Stimulated activated CD8-positive, alpha-beta memory T cell treated with anti-CD3 and anti-CD28 coated beads, Interleukin-4, amount 100 ng/mL, for 1 hour (primary cell): ENCODE measurements around the gene LRRC47.

Source experiments
- DNase-seq, 2 donors: peaks; one replicate each; pipeline ENCODE4 v3.0.0-alpha.2; 2020; ENCODE audit warnings: low read depth in 2 of 2, low spot score in 1 of 2

LRRC47 gene

DNA sequence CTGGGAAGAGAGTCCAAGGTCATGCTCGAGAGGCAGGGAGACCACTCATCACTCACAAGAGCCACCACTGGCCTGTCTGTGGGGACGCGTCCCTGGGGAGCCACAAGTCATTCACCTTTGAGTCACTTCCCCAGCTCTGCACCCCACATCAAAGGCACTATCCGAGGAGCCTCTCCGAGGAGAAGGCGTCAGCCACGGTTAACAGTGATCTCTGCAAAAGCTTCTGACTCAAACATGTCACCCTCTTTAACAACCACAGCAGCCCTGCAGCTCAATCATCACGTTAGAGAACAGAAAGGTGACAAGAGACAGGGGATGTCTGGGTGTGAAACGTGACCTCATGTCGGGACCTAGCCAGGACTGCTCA is 9.0 kb downstream of the LRRC47 start:
- no peak for DNase-seq

DNA sequence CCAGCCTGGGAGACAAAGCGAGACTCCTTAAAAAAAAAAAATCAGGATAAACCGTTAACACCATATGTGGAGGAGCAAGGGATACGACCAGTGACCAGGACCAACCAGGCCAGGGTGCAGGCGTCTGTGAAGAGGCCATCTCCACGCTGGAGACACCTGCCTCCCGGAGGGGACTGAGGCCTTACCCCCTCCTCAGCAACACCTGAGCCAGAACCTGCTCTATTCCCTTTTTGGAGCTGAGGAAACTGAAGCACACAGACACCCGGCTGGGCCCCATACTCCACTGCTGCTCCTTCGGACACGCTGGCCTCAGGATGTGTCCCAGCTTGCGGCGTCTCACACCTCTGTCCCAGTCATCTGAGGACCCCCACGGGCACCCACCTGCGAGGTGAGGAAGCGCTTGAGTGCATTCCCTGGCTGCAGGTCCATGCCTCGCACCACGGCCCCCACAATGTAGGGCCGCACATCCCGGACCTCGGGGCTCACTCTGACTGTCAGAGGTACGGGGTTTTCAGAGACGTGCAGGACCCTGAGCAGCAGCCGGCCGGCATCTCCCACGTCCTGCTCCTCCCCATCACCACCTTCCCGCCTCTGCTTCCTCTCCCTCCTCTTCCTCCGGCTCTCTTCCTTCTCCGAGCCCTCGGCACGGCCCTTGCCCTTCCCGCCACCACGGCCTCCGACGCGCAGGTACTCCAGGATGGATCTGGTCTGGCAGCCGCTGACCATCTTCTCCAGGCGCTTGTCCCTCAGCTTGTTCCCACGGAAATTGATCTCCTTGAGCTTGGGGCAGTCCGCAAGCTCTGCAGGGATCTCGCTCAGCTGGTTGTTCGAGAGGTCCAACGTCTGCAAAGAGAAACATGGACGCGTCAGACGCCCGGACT is 9.6 kb downstream of the LRRC47 start:
- no peak for DNase-seq

DNA sequence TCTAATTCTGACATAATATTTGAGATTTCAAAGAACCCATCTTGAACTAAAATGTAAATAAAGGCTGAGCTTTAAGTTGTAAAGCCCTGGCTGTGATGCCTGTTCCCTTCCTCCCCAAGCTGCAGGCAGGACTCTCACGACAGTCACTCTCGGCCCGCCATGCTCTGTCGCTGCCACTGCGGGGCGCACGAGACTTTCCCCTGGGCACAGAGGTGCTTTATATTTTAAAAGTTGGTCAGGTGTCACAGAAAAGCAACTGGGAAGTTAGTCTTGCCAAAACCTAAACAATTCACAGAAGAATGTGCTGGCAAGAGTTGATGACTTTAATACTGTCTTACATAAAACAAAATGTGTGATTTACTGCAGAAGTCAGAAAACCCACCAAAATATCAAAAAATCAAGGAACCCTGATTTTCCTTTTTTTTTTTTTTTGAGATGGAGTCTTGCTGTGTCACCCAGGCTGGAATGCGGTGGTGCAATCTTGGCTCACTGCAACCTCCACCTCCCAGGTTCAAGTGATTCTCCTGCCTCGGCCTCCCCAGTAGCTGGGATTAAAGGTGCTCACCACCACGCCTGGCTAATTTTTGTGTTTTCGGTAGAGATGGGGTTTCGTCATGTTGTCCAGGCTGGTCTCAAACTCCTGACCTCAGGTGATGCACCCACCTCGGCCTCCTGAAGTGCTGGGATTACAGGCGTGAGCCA is 10.7 kb downstream of the LRRC47 start:
- DNase-seq, result no peak

DNA sequence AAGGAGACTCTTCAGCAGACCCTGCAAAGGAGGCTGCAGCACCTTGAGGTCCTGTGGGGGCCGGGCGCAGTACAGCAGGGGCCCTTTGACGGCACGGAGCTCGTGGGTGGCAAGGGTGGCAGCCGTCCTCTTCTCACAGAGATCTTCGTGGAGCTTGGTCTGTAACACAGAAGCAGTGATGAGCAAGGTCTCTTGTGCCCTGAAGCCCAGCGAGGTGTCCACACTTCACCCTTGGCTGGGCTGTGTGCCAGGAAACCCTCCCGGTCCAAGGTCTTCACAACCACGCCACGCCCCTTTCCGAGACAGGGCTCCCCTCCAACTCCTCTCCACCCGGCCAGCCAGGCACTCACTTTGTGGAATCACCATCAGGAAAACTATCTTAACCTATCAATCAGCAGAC is 11.3 kb downstream of the LRRC47 start:
- no peak for DNase-seq

DNA sequence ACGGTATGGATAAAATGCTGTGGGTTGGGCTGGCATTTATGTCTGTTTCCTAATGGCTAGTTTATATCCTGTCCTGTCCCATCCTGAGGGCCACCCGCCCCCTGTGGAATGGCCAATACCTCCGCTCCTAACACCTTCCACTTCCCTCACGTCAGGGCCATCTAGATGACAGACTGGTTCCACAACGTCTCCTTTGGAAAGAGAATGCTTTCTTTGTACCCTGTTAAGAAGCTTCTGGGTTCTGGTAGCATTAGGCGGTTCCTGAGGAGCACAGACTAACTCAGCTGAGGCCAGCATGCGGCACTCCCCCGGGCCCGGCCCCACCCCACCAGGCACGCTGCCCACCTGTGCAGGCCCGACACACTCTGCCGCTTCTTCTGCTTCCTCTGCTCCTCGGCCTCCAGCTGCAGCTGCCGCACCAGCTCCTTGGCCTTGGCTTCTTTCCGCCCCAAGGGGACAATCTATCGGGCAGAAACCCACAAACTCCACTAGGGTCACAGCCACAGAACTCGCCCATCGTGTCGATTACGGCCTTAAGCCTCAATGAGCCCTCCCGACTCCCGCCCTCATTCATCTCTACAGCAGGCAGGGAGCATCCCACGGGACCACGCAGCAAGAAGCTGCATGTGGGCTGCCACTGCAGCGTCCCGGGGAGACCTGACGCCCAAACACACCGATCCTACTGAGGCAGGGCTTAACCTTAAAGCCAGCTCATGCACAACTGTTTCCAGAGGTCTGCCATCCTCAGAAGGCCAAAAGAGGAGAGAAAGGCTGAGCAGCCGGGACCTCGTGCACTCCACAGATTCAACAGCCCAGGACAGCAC is 12.4 kb downstream of the LRRC47 start:
- no peak for DNase-seq

DNA sequence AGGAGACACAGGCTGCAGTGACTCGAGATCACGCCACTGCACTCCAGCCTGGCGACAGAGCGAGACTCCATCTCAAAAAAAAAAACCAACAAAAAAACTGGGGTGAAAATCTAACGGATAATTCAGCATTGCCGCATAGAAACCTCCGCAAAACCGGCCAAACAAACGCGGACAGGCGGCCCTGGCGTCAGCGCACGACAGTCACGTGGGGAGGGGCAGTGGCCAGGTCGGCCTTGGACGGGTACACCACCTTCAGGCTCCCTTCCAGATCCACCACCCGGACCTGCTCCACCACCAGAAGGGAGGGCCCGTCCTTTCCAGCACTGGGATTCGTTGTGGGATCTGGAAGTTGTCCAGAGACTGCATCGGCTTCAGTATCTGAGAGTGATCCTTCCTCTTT is 15.4 kb downstream of the LRRC47 start:
- DNase-seq, result no peak

DNA sequence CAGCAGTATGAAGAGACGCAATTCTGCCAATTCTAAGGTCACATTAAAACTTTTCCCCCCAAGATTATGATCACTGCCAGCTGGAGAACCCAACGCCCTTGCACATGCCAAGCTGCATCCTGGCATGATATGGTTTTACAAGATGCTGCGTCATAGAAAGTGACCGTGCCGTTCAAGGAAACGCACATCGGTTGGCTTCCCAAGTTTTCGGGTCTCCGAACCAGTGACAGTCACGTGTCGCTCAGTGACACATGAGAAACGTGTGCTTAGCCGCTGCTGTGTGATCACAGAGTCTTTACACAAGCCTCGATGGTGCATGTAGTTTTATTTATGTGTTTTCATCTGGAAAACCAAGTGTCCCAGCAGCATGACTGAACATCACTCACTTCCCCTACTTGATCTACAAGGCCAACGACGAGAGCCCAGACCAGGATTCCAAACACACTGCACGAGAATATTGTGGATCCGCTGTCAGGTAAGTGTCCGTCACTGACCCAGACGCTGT is 16.3 kb downstream of the LRRC47 start:
- DNase-seq, result no peak

DNA sequence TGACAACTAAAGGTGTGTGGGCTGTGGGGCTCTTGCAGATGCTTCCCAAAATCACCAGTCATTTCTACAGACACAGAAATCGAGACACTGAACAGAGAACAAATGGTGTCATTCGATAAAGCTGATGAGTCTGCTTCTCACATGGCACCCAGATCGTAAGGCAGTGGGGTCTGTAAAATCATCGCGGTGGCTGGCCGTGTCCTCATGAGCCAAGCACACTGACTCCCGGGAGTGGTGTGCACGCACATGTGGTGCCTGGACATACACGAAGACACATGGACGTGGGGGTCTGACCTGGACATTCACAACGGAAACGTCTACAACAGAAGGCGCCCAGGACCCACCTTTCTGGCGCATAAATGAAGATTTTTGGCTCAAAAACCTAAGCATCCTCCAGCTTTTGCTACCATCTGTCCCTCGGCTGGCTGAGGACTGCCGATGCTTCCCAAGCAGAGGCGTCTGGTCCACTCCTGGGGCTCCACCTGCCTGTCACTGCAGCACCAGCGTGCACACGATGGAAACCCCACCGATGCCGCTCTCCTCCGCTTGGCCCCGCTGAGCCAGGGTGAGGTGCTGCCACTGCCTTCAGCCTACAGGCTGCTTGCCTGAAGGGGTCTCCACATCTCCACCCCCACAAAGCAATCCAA is 16.9 kb downstream of the LRRC47 start:
- no peak for DNase-seq

DNA sequence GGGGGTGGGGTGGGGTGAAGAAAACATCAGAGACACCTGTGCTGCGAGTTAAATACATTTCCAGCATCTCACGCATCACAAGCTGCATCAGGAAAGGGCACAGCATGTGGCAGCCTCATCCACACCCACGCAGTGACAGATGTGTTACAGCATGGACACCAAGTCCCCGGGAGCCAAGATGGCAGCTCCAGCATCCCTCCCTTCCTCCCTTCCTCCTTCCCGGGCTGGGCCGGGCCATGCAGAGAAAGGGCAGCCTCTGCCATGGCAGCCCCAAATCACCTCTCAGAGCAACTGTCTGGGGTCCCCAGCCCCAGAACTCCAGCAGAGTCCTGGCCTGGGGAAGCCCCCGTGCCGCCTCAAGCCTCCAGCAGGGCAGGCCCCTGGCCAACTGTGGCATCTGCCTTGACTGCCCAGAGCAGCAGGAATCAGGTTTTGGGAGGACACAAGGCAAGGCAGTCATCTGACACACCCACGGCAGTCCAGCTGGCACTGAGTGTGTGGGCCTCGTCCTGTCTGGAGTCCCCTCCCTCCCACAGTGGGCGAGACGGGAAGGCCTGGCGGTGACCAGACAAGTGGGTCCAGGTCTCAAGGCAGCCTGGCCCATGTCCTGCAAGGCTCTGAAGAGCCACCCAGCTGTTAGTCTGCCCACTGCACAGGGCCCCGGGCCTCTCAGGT is 17.6 kb downstream of the LRRC47 start:
- DNase-seq, result no peak

DNA sequence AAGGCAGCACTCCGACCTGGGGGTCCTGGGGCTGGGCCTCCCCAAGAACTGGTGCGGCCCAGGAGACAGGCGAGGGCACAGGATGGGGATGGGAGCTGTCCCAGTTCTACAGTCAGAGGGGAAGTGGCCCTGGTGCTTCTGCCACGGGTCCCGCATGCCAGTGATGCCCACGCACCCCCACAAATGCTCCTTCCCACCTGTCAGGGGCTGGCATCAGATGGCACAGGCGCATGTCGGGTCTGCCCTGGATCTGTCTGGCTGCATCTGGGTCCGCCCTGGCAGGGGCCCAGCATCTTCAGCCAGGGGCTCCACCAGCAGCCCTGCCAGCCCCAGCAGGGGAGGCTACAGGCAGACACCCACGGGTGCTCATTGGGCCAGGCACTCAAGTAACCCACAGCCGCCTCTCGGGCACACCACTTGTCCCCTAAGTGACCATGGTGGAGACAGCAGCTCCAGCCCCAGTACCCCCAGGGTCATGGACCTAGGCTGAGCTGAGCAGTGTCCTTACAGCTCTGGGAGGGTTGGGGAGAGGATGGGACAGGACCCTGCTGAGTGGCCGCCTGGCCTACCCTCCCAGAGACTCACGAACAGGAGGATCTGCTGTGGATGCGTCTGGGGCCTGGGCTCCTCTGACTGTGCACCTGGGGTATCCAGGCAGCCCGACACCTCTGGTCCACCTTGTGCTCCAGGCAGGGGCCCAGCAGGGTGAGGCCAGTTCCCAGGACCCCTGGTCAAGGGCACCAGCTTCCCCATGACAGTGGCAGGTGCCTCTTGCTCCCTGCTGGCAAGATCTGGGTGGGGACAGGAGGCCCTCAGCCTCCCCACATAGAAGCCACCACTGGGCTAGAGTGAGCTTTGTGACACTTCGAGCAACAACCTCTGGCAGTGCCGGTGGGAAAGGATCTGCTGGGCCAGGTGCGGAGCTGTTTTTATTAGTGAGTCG is 18.4 kb downstream of the LRRC47 start:
- DNase-seq, result no peak

DNA sequence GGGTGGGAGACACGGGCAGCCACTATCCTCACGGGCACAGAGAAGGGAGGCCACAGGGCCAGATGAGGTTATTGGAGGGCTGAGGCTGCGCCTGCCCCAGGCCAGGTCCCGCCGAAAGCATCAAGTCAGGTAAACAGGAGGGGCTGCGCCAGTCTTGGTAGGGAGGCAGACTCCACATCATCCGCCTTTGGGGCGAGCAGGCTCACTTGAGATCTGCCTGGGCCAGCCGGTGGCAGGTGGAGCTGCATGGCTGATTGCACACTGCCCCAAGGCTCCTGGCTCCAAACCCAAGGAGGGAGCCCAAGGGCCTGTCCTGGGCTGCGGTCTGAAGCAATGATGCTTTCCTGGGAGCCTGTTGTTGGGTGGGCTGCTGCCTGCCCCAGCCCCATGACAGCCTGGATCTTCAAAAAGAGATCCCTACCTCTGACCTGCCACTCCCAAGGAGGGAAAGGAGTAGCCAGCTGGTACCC is 19.2 kb downstream of the LRRC47 start:
- no peak for DNase-seq

DNA sequence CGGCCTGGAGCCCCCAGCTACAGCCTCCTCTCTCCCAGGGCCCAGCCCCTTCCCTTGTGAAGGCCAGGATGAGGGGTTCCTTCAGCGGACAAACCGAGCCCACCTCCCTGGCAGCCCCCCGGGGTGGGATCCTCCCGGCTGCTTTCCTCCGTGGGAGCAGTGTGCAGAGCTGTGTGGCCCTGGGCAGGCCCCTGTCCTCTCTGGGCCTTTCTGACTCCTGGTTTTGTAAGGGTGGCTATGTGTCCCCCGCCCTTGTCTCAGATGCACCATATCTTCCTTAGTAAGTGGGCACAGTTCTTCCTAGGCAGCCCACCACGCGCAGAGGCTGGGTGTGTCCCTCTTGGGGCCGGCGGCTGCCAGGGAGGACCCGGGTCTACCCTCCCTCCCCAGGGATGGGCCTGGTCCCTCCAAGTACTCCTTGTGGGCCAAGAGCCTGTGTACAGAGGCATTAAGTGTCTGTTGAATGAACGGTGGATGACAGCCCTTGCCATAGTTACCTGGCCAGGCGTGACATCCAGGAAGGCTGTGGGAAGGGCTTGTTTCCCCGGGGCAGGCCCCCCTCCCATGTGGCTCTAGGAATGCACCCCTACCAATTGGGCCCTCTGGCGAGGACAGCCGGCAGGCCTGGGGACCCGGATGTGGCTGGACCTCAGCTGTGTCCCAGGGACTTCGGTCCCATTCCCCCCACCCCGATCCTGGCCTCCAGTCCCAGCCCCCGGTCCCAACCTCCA is 19.9 kb downstream of the LRRC47 start:
- DNase-seq, result no peak

DNA sequence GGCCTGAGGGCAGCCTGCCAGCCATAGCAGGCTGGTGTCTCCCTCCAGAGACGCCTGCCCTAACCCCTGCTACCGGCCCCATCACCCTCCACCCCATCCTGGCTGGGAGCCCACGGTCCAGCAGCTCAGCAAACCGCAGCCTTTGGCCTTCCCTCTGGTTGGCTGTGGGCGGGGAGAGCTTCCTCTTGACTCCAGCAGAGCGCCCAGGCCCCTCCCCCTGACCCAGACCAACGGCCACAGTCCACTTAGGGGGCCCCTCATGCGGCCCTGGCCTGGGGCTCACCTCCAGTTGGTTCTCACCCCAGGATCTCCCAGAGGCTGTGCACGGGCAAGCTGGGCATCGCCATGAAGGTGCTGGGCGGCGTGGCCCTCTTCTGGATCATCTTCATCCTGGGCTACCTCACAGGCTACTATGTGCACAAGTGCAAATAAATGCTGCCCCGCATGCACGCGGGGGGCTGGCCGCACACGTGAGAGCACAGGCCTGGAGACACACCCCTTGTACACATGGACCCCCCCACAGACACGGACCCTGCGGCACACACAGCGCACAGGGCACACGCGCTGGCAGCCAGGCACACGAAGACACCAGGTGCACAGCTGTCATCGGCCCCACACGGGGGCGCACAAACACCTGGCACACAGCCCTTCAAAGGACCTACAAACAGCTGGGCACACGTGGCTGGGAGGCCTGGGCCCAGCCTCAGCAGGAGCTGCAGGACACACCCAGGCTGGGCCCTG is 20.6 kb downstream of the LRRC47 start:
- no peak for DNase-seq

DNA sequence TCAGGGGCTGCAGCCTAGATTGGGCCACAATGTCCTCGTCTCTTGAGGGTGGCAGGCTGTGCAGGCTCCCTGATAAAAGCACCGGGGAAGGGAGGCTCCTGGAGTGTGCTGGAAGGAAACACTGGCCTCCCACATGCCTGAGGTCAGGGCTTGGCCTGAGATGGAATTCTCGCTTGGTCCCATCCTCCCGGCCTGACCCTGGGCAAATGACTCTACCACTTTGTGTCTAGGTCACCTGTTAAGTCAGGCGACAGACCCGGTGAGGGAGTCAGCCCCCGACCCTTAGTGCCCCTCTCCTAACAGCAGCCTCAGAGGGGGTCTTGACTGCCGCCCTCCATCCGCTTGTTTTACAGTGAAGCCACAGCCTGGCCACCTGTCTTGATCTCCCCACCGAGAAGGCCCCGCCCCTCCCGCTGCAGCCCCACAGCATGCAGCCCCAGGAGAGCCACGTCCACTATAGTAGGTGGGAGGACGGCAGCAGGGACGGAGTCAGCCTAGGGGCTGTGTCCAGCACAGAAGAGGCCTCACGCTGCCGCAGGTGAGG is 21.3 kb downstream of the LRRC47 start:
- no peak for DNase-seq

DNA sequence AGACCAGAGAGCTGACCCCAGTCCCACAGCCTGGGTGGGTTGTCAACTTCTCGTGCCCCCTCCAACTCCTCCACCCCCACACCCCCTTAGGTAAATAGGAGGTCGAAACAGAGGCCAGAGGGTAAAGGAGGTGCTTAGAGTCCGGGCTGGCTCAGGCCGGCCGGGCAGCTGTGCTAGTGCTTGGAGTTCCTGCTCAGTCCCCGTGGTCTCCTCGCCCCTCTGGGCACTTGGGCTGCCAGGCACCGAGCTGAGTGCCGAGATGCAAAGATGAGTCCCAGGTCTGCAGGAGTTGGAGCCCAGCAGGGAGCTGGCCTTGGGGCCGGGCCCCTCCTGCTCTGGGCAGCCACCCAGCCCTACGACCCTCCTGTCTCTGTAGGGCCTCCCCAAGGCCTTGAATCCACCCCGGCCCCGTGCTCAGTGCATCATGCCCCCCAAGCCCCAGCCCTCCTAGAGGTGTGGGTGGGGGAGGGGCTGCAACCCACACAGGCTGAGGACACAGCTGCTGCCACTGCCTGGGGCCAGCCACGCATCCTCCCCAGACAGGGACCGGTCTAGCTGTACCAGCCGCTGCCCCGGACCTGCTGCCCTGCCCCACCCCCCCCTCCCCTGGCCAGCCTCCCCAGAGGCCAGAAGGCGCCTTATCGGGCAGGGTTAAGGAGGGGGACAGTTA is 21.9 kb downstream of the LRRC47 start:
- DNase-seq, result no peak

DNA sequence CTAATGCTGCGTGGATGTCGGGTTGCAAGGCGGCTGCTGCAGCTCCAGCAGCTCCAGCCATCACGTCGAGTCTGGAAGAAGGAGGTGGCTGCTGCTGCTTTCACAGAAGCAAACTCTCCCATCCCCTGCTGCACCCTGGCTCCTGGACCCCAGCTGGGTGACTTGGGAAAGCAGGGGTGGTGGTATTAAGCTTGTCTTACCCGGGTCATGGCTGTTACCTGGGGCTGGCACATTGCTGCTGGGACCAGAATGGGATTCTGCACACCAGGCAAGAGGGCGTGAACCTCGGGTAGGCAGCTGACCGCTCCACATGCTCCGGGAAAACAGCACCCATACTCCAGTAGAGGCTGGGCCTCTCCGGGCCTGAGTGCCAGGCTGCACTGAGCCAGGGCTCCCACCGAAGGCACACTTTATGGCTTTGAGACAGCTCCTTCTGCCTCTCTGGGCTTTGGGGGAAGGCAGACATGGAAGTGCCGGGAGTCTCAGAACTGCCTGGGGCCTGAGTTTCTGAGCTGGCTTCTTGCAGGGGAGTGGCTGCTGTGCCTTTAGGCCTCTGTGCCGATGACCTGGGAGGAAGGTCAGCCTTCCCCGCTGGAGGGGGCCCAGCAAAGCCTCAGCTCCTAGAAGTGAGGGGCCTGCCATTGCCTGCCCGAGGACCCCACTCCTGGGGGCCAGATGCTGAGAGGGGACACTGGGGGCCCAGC is 22.6 kb downstream of the LRRC47 start:
- DNase-seq, result no peak
